Astrocyte (in vitro differentiated cells and primary cell): Measurements from ENCODE around the gene CARD10. TPM values are rescaled to one million over a fixed set of nuclear protein-coding genes. Genes with fewer than 3 reads are reported as not detected.
A peak's percentile ranks its signal among the peaks of the same experiment; 100 is the strongest.

Experiments
- DNase-seq: peaks from one replicate; pipeline ENCODE4 v3.0.0-alpha.2; 2010; ENCODE audit warnings: low read depth
- FAIRE-seq: peaks from 2 replicates; lab custom pipeline; 2011; peaks lifted over from hg19 to GRCh38; lab: Jason Lieb, UNC
- H2AFZ ChIP-seq: 2 replicates; pipeline ENCODE4 v1.6.0; 2012; ENCODE audit warnings: low read depth, low read length, inconsistent platforms
- H3K27ac ChIP-seq: 2 replicates; pipeline ENCODE4 v1.5.1; 2011; ENCODE audit warnings: low read depth, low read length, inconsistent platforms
- H3K27me3 ChIP-seq: 2 replicates; pipeline ENCODE4 v1.6.0; 2011; ENCODE audit warnings: low read length, inconsistent platforms; ENCODE audit not compliant: insufficient read depth
- H3K36me3 ChIP-seq: 2 replicates; pipeline ENCODE4 v1.5.1; 2011; ENCODE audit warnings: low read length, inconsistent platforms; ENCODE audit not compliant: insufficient read depth
- H3K4me1 ChIP-seq: 2 replicates; pipeline ENCODE4 v1.5.1; 2011; ENCODE audit warnings: low read length, inconsistent platforms; ENCODE audit not compliant: insufficient read depth
- H3K4me2 ChIP-seq: 2 replicates; pipeline ENCODE4 v1.6.0; 2012; ENCODE audit warnings: low read length, inconsistent platforms
- H3K4me3 ChIP-seq: 2 replicates; pipeline ENCODE4 v1.5.1; 2011; ENCODE audit warnings: low read depth, mild to moderate bottlenecking, low read length, inconsistent platforms; ENCODE audit not compliant: insufficient read depth
- H3K79me2 ChIP-seq: 2 replicates; pipeline ENCODE4 v1.6.0; 2012; ENCODE audit warnings: mild to moderate bottlenecking, low read length, inconsistent platforms; ENCODE audit not compliant: insufficient read depth
- H3K9ac ChIP-seq: 2 replicates; pipeline ENCODE4 v1.6.0; 2012; ENCODE audit warnings: mild to moderate bottlenecking, low read length, inconsistent platforms
- H3K9me3 ChIP-seq: 2 replicates; pipeline ENCODE4 v1.5.1; 2012; ENCODE audit warnings: low read depth, mild to moderate bottlenecking, low read length, inconsistent platforms; ENCODE audit not compliant: insufficient read depth
- H4K20me1 ChIP-seq: 2 replicates; pipeline ENCODE4 v1.6.0; 2012; ENCODE audit warnings: low read length, inconsistent platforms; ENCODE audit not compliant: insufficient read depth
- H3K27ac Mint-ChIP-seq: one replicate; pipeline ENCODE4 v1.8.0; 2021; ENCODE audit warnings: mild to moderate bottlenecking, mixed read lengths; ENCODE audit not compliant: unreplicated experiment
- H3K27me3 Mint-ChIP-seq: one replicate; pipeline ENCODE4 v1.8.0; 2021; ENCODE audit warnings: low read depth, mixed read lengths; ENCODE audit not compliant: unreplicated experiment
- H3K36me3 Mint-ChIP-seq: one replicate; pipeline ENCODE4 v1.8.0; 2021; ENCODE audit warnings: low read depth, mixed read lengths; ENCODE audit not compliant: unreplicated experiment
- H3K4me1 Mint-ChIP-seq: one replicate; pipeline ENCODE4 v1.8.0; 2021; ENCODE audit warnings: low read depth, mixed read lengths; ENCODE audit not compliant: unreplicated experiment
- H3K4me3 Mint-ChIP-seq: one replicate; pipeline ENCODE4 v1.8.0; 2021; ENCODE audit warnings: mild to moderate bottlenecking, moderate library complexity, mixed read lengths; ENCODE audit not compliant: unreplicated experiment
- H3K9me3 Mint-ChIP-seq: one replicate; pipeline ENCODE4 v1.8.0; 2021; ENCODE audit warnings: mild to moderate bottlenecking, mixed read lengths; ENCODE audit not compliant: unreplicated experiment
- EZH2 ChIP-seq: IDR thresholded peaks from 2 replicates; pipeline ENCODE4 v1.6.1; 2012; ENCODE audit warnings: mild to moderate bottlenecking, low read length, inconsistent platforms; ENCODE audit not compliant: insufficient read depth
- total RNA-seq: library from RNA; stranded (reverse); gene quantifications from 2 replicates; pipeline ENCODE4 v1.2.1, GENCODE V29; 2021
- TF ChIP-seq, protein P1 (sequence below): IDR thresholded peaks from 2 replicates; pipeline ENCODE4 v1.5.1; 2011; ENCODE audit warnings: low read depth, mild to moderate bottlenecking, inconsistent platforms, low read length, moderate library complexity; ENCODE audit not compliant: insufficient read depth

CARD10 gene
- total RNA-seq, 1 donor from 2014 or later: 22.6 TPM

DNA sequence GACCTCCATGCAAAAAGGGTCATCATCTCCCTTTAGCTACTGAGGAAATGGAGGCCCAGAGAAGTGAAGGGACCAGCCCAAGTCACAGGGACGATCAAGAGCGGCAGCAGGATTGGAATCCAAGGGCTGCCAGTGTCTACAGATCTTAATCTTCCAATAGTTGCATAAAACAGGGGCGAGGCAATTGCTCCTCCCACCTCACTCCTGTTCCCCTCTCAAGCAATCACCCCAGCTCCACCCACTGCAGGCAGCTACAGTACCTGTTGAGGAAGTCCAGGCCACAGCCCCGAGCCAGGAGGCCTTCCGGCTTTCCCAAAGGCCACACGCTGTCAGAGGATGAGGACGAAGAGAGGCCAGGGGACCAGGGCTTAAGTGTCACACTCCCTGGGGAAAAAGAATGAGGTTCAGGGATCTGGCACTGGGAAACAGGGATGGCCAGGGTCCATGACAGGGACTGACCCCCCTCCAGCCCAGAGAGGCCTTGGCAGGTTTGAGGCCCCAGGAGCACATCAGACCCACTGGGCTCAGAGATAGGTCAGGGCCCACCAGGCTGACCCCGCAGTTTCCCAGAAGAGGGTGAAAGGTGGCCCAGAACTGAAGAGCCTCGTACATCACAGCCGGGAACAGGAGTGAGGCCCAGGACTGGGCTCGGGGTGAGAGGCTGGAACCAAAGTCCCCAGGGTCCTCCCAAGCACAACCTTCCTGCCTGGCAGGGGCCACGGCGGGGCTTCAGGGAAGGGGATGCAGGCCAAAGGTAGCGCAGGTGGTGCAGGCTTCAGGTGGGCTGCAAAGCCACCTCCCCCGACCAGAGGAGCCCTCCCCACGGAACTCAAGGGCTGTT, 16.7 kb downstream of the CARD10 start:
- Histone ChIP-seq H3K79me2 (peaks cover 6% of the 10 kb centered on the region), H3K4me3 (no peak overlapping the region), H3K9ac (peak overlapping the region; percentile 57), H3K36me3 (peaks cover 19% of the 10 kb centered on the region), H3K4me1 (peaks cover 37% of the 10 kb centered on the region), H3K27me3 (no peaks in the 10 kb centered on the region), H4K20me1 (peaks cover 15% of the 10 kb centered on the region), H3K4me2 (no peak overlapping the region), H2AFZ (no peak overlapping the region), H3K9me3 (no peaks in the 10 kb centered on the region), H3K27ac (peak overlapping the region; percentile 66)
- H3K27me3 Mint-ChIP-seq: peaks cover 2% of the 10 kb centered on the region
- H3K4me3 Mint-ChIP-seq: no peak overlapping the region
- peaks cover 31% of the 10 kb centered on the region for H3K4me1 Mint-ChIP-seq
- FAIRE-seq (no peak), DNase-seq (no peak)
- H3K36me3 Mint-ChIP-seq: peaks cover 14% of the 10 kb centered on the region
- H3K27ac Mint-ChIP-seq: peak overlapping the region; percentile 66
- TF ChIP-seq, protein P1, sequence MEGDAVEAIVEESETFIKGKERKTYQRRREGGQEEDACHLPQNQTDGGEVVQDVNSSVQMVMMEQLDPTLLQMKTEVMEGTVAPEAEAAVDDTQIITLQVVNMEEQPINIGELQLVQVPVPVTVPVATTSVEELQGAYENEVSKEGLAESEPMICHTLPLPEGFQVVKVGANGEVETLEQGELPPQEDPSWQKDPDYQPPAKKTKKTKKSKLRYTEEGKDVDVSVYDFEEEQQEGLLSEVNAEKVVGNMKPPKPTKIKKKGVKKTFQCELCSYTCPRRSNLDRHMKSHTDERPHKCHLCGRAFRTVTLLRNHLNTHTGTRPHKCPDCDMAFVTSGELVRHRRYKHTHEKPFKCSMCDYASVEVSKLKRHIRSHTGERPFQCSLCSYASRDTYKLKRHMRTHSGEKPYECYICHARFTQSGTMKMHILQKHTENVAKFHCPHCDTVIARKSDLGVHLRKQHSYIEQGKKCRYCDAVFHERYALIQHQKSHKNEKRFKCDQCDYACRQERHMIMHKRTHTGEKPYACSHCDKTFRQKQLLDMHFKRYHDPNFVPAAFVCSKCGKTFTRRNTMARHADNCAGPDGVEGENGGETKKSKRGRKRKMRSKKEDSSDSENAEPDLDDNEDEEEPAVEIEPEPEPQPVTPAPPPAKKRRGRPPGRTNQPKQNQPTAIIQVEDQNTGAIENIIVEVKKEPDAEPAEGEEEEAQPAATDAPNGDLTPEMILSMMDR: no peak
- TF ChIP-seq EZH2: no peak
- no peaks in the 10 kb centered on the region for H3K9me3 Mint-ChIP-seq

DNA sequence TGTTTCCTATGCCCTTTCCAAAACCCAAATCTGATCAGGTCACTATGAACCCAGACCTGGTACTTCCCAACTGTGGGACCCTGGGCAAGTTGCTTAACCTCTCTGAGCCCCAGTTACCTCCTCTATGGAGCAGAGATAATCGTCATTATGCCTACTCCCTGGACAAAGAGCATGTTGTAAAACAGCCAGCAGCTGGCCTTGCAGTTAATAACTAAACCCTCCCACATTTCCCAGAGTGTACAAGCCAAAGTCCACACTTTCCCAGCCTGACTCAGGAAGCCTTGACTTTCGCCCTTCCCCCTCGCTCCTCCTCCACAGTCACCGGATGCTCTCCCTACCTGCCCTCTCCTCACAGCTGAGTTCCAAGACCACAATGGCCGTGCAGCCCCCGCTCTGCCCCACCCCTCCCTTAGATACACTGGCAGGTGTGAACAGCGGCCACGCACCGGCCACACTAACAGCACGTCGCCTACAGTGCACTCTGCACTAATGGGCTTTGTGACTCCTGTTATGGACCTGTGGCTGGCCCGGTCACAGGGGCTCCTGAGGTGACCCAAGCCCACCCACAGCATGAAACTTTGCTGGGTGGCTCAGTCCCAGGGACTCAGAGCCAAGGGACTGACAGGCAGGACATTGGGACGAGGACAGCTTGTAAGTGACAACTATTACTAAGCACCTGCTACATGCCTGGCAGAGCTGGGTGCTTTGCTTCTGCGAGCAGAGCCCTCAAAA, 17.4 kb downstream of the CARD10 start:
- Mint-ChIP-seq H3K9me3 (no peaks in the 10 kb centered on the region), H3K4me3 (peak overlapping the region; percentile 63), H3K36me3 (peaks cover 10% of the 10 kb centered on the region), H3K27me3 (no peaks in the 10 kb centered on the region), H3K4me1 (peaks cover 38% of the 10 kb centered on the region), H3K27ac (peak overlapping the region; percentile 66)
- TF ChIP-seq, protein P1: no peak
- TF ChIP-seq EZH2: no peak
- peak; percentile 86 for DNase-seq
- Histone ChIP-seq H3K79me2 (peaks cover 6% of the 10 kb centered on the region), H3K4me2 (peak overlapping the region; percentile 74), H3K4me1 (peaks cover 40% of the 10 kb centered on the region), H3K27me3 (no peaks in the 10 kb centered on the region), H3K4me3 (no peak overlapping the region), H3K36me3 (peaks cover 16% of the 10 kb centered on the region), H4K20me1 (peaks cover 15% of the 10 kb centered on the region), H3K9me3 (no peaks in the 10 kb centered on the region), H2AFZ (no peak overlapping the region), H3K9ac (peak overlapping the region; percentile 57), H3K27ac (peak overlapping the region; percentile 66)
- FAIRE-seq: peak; percentile 82
